Thyroid gland (tissue), 4 donors: Measurements from ENCODE around the gene VPS4A. TPM values are rescaled to one million over a fixed set of nuclear protein-coding genes. Genes with fewer than 3 reads are reported as not detected.

Experiments used
- DNase-seq, 2 donors: peaks; one replicate each; pipeline ENCODE4 v3.0.0-alpha.2; 2019
- H3K27ac ChIP-seq, 3 donors: fragments of 200-600 bp; sonication (generic); 1 replicate in 2 of 3; 2 replicates in 1 of 3; pipeline ENCODE4 v1.5.1; 2016 to 2019; ENCODE audit warnings: mild to moderate bottlenecking in 1 of 3, moderate library complexity in 1 of 3
- H3K27me3 ChIP-seq: fragments of 200-600 bp; sonication (generic); one replicate; pipeline ENCODE4 v1.5.1; 2019
- H3K36me3 ChIP-seq, 2 donors: fragments of 200-600 bp; sonication (generic); one replicate each; pipeline ENCODE4 v1.5.1; 2016 to 2019
- H3K4me1 ChIP-seq, 2 donors: fragments of 200-600 bp; sonication (generic); one replicate each; pipeline ENCODE4 v1.5.1; 2017 to 2019
- H3K4me3 ChIP-seq, 3 donors: fragments of 200-600 bp; sonication (generic); replicated peaks in 1 of 3; 1 replicate in 2 of 3; 2 replicates in 1 of 3; pipeline ENCODE4 v1.5.1; 2016; ENCODE audit warnings: mild to moderate bottlenecking in 1 of 3
- H3K9me3 ChIP-seq: fragments of 200-600 bp; sonication (generic); one replicate; pipeline ENCODE4 v1.5.1; 2017
- CTCF ChIP-seq, 6 experiments: fragments of 200-600 bp in 3 of 6; fragments of 450-650 bp in 3 of 6; sonication (generic) in 3 of 6; IDR thresholded peaks; one replicate each; pipeline ENCODE4 v1.5.1; 2016 to 2019; ENCODE audit warnings: antibody characterized with exemption in 6 of 6, mild to moderate bottlenecking in 2 of 6, inconsistent platforms in 1 of 6, moderate library complexity in 1 of 6
- POLR2A ChIP-seq, 2 donors: fragments of 450-650 bp; IDR thresholded peaks; one replicate each; pipeline ENCODE4 v1.6.1; 2017; ENCODE audit warnings: antibody characterized with exemption in 2 of 2, mild to moderate bottlenecking in 2 of 2, moderate library complexity in 1 of 2
- WGBS, 2 donors: methylation state at CpG; one replicate each; pipeline ENCODE4 v1.1.5; 2017; 5-methylcytosine and 5-hydroxymethylcytosine counted together
- intact Hi-C: fragments of 100-400 bp; cut with DNase I; formaldehyde crosslinking; loops from one replicate; pipeline ENCODE4 v1.15.1; 2023
- total RNA-seq, 4 donors: library from RNA; depleted of rRNA; stranded (reverse); fragments of >200 nt; gene quantifications; one replicate each; pipeline ENCODE4 v1.2.3, GENCODE V29; 2016

VPS4A gene
- total RNA-seq, 4 donors from 2014 or later, result 33.5 to 47.5 (median 43.2) TPM

DNA sequence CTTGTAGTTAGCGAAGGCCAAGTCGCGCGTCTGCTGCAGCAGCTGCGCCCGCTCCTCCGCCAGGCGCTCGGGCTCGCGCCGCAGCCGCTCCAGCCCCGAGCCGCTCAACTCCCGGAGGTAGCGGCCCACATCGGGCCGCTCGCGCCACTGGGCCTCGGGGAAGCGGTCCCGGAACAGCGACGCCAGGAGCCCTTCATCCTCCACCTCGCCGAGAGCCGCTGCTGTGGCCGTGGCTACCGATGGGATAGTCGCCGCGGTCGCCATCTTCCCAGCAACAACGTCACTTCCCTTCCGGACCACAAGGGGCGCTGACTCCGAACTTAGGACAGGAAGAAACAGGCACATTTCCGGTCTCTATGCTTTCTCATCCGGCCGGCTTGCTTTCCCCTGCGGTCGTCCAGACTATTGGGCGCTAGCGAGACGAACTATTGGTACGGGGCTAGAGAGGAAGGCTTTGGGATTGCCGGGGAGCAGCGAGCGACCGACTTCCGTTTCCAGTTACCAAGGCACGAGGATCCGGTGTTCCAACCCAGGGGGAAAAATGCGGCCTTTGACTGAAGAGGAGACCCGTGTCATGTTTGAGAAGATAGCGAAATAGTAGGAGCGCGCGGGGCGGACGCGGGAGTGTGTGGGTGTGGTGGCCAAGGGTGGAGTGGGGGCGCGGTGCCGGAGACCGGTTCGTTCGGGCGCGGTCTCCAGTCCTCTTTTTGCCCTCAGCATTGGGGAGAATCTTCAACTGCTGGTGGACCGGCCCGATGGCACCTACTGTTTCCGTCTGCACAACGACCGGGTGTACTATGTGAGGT, 28.3 kb downstream of the VPS4A start, which contains the start of the genes COG8 and NIP7:
Gene COG8 (minus strand): TSS at position 276 of the 806 bp plus-strand sequence. CDS start 12 bp downstream, at position 264.
Gene NIP7 (plus strand): TSS at position 484 of the 806 bp plus-strand sequence. CDS start 58 bp downstream, at position 542.
- H3K36me3 ChIP-seq, result peaks cover 25 to 33% of the 10 kb centered on the region in 2 donors
- peaks cover 19 to 24% of the 10 kb centered on the region in 2 donors for H3K4me1 ChIP-seq
- intact Hi-C loops, result loop anchor here (10.0 kb wide), 1 partner anchor 45 kb away; the partner anchor contains the start of gene TERF2
- 0 to 2% methylated on average over 33 to 42 of the region's 77 CpGs for WGBS, 2 donors
- TF ChIP-seq POLR2A (IDR thresholded peaks at IDR 0.05) (peak; percentile 15 to 76), CTCF (IDR thresholded peaks at IDR 0.05) (peak; percentile 80 to 95 (median 88))
- DNase-seq, result peak; percentile 96 to 97
- H3K4me3 ChIP-seq, result peak within 1 kb of the TSS; percentile 76 to 82 (median 82)
- H3K27ac ChIP-seq, result peak within 1 kb of the TSS; percentile 70 to 94 (median 85)
- no peaks in the 10 kb centered on the region for H3K9me3 ChIP-seq
- no peaks in the 10 kb centered on the region for H3K27me3 ChIP-seq

GRCh38 chr16:69340095-69340644, 29.0 kb downstream of the VPS4A start:
- Histone ChIP-seq H3K27ac (peak overlapping the region in 2 of 3 donors; percentile 85 to 94), H3K27me3 (no peaks in the 10 kb centered on the region), H3K36me3 (peaks cover 18 to 26% of the 10 kb centered on the region in 2 donors), H3K4me3 (peak overlapping the region; percentile 48 to 82 (median 82)), H3K4me1 (peaks cover 19 to 24% of the 10 kb centered on the region in 2 donors), H3K9me3 (no peaks in the 10 kb centered on the region)
- TF ChIP-seq CTCF (IDR thresholded peaks at IDR 0.05), result no peak
- no peak for TF ChIP-seq POLR2A (IDR thresholded peaks at IDR 0.05)
- no peak for DNase-seq
- intact Hi-C loops, result no loop called here
- 7 to 8% methylated on average over 14 to 16 of the region's 16 CpGs for WGBS, 2 donors

- 91 to 95% methylated on average over 5 of the region's 5 CpGs for WGBS, 2 donors
- TF ChIP-seq CTCF (IDR thresholded peaks at IDR 0.05) (no peak), POLR2A (IDR thresholded peaks at IDR 0.05) (no peak)
- H3K27me3 ChIP-seq, result no peaks in the 10 kb centered on the region
- intact Hi-C loops, result no loop called here
- H3K4me1 ChIP-seq, result peaks cover 8 to 9% of the 10 kb centered on the region in 2 donors
- no peak overlapping the region for H3K27ac ChIP-seq
- peaks cover 10 to 15% of the 10 kb centered on the region in 2 donors for H3K36me3 ChIP-seq
- H3K9me3 ChIP-seq, result no peaks in the 10 kb centered on the region
- no peak overlapping the region for H3K4me3 ChIP-seq
- no peak for DNase-seq
These were observed 33.0 kb downstream of the VPS4A start for GRCh38 chr16:69344171-69344570.

DNA sequence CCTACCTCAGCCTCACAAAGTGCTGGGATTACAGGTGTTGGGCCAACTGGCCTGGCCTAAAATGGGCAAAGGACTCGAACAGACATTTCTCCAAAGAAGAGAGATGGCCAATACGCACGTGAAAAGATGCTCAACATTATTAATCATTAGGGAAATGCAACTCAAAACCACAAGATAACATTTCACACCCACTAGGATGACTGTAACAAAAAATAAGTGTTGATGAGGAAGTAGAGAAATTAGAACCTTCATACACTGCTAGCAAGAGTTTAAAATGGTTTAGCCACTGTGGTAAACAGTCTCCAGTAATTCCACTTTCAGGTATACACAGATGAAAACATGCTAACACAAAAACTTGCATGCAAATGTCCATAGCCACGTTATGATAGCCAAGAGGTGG, 34.8 kb downstream of the VPS4A start:
- H3K36me3 ChIP-seq, result peaks cover 10 to 15% of the 10 kb centered on the region in 2 donors
- TF ChIP-seq CTCF (IDR thresholded peaks at IDR 0.05), result no peak
- TF ChIP-seq POLR2A (IDR thresholded peaks at IDR 0.05), result no peak
- intact Hi-C loops, result no loop called here

More for the DNA sequence above, 34.8 kb downstream of the VPS4A start:
- Histone ChIP-seq H3K27ac (no peak overlapping the region), H3K4me3 (no peak overlapping the region), H3K4me1 (peaks cover under 1 to 8% of the 10 kb centered on the region in 2 donors), H3K27me3 (no peaks in the 10 kb centered on the region), H3K9me3 (no peaks in the 10 kb centered on the region)
- 81 to 86% methylated on average over 4 of the region's 4 CpGs for WGBS, 2 donors
- no peak for DNase-seq
